Type B pancreatic cell (in vitro differentiated cells): ENCODE measurements around the gene RFX3. TPM values are rescaled to one million over a fixed set of nuclear protein-coding genes. Genes with fewer than 3 reads are reported as not detected.
A peak's percentile ranks its signal among the peaks of the same experiment; 100 is the strongest.

Source experiments
- DNase-seq: peaks from one replicate; pipeline ENCODE4 v3.0.0; 2021; ENCODE audit warnings: mixed read lengths; ENCODE audit not compliant: unreplicated experiment; ENCODE audit errors: extremely low spot score
- H3K27ac Mint-ChIP-seq: 2 replicates; pipeline ENCODE4 v1.8.0; 2021; ENCODE audit warnings: mild to moderate bottlenecking, mixed read lengths
- H3K27me3 Mint-ChIP-seq: 2 replicates; pipeline ENCODE4 v1.8.0; 2021; ENCODE audit warnings: mixed read lengths
- H3K36me3 Mint-ChIP-seq: 2 replicates; pipeline ENCODE4 v1.8.0; 2021; ENCODE audit warnings: mixed read lengths
- H3K4me1 Mint-ChIP-seq: one replicate; pipeline ENCODE4 v1.8.0; 2021; ENCODE audit warnings: mixed read lengths; ENCODE audit not compliant: unreplicated experiment
- H3K4me3 Mint-ChIP-seq: 2 replicates; pipeline ENCODE4 v1.8.0; 2021; ENCODE audit warnings: mild to moderate bottlenecking, mixed read lengths
- H3K9me3 Mint-ChIP-seq: 2 replicates; pipeline ENCODE4 v1.8.0; 2021; ENCODE audit warnings: mixed read lengths
- long read RNA-seq: library from polyadenylated mRNA; unstranded; transcript quantifications from one replicate; pipeline ENCODE4 v2.0.0, GENCODE V29; 2020
- total RNA-seq: library from RNA; stranded (reverse); gene quantifications from 2 replicates; pipeline ENCODE4 v1.2.1, GENCODE V29; 2021; ENCODE audit warnings: low replicate concordance
- TF ChIP-seq, protein P1 (sequence below): fragments of 200-600 bp; sonication (generic); conservative IDR thresholded peaks from 2 replicates; pipeline ENCODE4 v1.5.0; 2021; ENCODE audit warnings: antibody characterized with exemption, mild to moderate bottlenecking

RFX3 gene
- total RNA-seq, result 22.4 and 42.5 TPM in 2 replicates
- long read RNA-seq, full-length matches to known transcripts, result 2 of 17 reads
- long read RNA-seq, partial matches to known transcripts, result 9 of 17 reads
- long read RNA-seq, other reads (novel, unspliced or antisense), result 6 of 17 reads

DNA sequence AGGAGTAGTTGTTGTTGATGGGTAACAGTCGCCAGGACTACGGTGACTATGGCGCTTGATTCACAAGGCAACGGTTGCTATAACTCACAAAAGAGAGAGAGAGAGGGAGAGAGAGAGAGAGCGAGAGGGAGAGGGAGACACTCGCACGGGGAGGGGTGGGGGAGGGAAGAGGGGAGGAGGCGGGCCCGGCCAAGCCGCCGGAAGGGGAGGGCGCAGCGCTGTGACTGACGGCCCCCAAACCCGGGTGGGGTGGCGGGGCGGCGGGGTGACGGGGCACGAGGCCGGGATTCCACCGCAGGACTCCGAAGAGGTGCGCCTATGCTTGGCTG lies at the start of gene RFX3:
RFX3 (minus strand) TSS at position 166 of the 329 bp plus-strand sequence. CDS start 130,413 bp downstream, outside the sequence.
- peak within 1 kb of the TSS; percentile 100 for H3K27ac Mint-ChIP-seq
- TF ChIP-seq, protein P1, sequence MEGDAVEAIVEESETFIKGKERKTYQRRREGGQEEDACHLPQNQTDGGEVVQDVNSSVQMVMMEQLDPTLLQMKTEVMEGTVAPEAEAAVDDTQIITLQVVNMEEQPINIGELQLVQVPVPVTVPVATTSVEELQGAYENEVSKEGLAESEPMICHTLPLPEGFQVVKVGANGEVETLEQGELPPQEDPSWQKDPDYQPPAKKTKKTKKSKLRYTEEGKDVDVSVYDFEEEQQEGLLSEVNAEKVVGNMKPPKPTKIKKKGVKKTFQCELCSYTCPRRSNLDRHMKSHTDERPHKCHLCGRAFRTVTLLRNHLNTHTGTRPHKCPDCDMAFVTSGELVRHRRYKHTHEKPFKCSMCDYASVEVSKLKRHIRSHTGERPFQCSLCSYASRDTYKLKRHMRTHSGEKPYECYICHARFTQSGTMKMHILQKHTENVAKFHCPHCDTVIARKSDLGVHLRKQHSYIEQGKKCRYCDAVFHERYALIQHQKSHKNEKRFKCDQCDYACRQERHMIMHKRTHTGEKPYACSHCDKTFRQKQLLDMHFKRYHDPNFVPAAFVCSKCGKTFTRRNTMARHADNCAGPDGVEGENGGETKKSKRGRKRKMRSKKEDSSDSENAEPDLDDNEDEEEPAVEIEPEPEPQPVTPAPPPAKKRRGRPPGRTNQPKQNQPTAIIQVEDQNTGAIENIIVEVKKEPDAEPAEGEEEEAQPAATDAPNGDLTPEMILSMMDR, result no peak
- peak; percentile 90 for DNase-seq
- H3K9me3 Mint-ChIP-seq, result no peaks in the 10 kb centered on the region
- peak within 1 kb of the TSS; percentile 99 for H3K4me3 Mint-ChIP-seq
- H3K27me3 Mint-ChIP-seq, result peaks cover 3% of the 10 kb centered on the region
- peaks cover 27% of the 10 kb centered on the region for H3K4me1 Mint-ChIP-seq
- H3K36me3 Mint-ChIP-seq, result peaks cover 13% of the 10 kb centered on the region

DNA sequence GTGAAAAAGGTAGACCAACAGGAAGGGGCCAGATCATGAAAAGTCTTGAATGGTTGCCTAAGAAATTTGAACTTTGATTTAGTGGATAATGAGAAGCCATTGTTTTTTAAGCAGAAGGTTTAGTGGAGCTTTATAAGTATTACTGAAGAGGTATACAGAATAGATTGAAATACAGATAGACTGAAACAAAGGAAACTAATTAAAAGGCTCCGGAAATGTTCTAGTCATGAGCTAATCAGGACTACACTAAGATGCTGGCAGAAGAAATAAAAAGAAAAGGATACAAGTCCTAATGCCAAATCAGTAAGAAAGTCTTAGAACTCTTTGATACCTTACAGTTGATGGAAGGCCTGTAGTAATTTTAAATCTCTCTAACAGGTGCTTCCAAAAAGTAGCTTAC lies 45.7 kb upstream of the RFX3 start:
- no peaks in the 10 kb centered on the region for H3K9me3 Mint-ChIP-seq
- TF ChIP-seq, protein P1, result no peak
- no peaks in the 10 kb centered on the region for H3K4me1 Mint-ChIP-seq
- no peaks in the 10 kb centered on the region for H3K36me3 Mint-ChIP-seq
- no peak for DNase-seq
- H3K4me3 Mint-ChIP-seq, result no peak overlapping the region
- H3K27me3 Mint-ChIP-seq, result no peaks in the 10 kb centered on the region
- no peak overlapping the region for H3K27ac Mint-ChIP-seq

DNA sequence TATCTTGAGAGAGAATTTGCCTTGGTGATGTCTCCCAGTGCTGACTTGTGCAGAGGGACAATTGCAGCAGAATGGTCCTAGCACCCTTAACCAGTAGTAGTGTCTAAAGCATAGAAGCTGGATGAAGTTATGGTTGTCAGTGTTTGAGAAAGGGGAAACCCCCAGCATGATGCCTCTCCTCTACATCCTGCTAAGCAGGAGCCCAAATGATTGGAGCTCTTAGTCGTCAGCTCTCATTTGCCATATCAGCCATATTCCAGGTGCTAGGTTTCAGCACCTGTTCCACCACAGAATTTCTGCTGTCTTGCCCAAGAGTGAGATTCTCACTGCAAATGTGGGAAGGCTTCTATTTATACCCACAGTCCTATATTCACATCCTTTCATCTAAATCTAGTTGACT lies 43.7 kb upstream of the RFX3 start:
- Mint-ChIP-seq H3K36me3 (no peaks in the 10 kb centered on the region), H3K4me1 (no peaks in the 10 kb centered on the region), H3K27ac (no peak overlapping the region), H3K9me3 (no peaks in the 10 kb centered on the region), H3K27me3 (no peaks in the 10 kb centered on the region), H3K4me3 (no peak overlapping the region)
- no peak for DNase-seq
- TF ChIP-seq, protein P1, result no peak

DNA sequence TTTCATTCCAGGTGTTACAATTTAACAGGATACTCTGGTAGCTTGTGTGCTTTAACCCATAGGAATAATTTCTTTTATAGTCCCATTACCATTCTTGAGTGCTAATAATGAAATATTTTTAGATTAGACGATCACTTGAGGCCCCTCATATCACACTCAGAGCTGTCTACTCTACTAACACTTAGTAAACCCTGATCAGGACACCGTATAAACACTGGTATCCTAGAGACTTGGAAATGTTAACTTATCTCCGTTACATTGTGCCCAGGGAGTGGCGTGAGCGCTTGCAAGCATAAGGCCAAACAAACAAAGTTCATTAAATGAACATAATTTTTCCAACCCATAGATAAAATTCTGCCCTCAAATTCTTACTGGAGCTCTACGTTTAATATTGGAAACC lies 42.2 kb upstream of the RFX3 start:
- TF ChIP-seq, protein P1, result no peak
- Mint-ChIP-seq H3K4me1 (no peaks in the 10 kb centered on the region), H3K9me3 (peaks cover 3% of the 10 kb centered on the region), H3K36me3 (no peaks in the 10 kb centered on the region), H3K27ac (no peak overlapping the region), H3K27me3 (no peaks in the 10 kb centered on the region), H3K4me3 (no peak overlapping the region)
- no peak for DNase-seq

- peaks cover 8% of the 10 kb centered on the region for H3K4me1 Mint-ChIP-seq
- H3K27me3 Mint-ChIP-seq, result no peaks in the 10 kb centered on the region
- TF ChIP-seq, protein P1, result no peak
Measured at GRCh38 chr9:3553076-3553765, 27.4 kb upstream of the RFX3 start.

More at GRCh38 chr9:3553076-3553765, 27.4 kb upstream of the RFX3 start:
- Mint-ChIP-seq H3K36me3 (no peaks in the 10 kb centered on the region), H3K4me3 (no peak overlapping the region), H3K9me3 (no peaks in the 10 kb centered on the region), H3K27ac (no peak overlapping the region)
- no peak for DNase-seq
